Endothelial cell of umbilical vein (primary cell): ENCODE data around the gene RASGEF1C. TPM values are rescaled to one million over a fixed set of nuclear protein-coding genes. Genes with fewer than 3 reads are reported as not detected.

Experiments used
- BruUV-seq: library from RNA; stranded (reverse); fragments of 400-500 nt; replicated peaks from 2 replicates; lab custom pipeline; 2021; lab: Mats Ljungman, UMichigan
- CTCF ChIA-PET: fragments of 300-600, 350-600 bp; sonication (Branson Sonifier 250); formaldehyde crosslinking; loops from one replicate; lab custom pipeline; 2021; ENCODE audit warnings: antibody characterized with exemption, inconsistent platforms; lab: Charles Lee
- POLR2A ChIA-PET: fragments of 300-600, 350-600 bp; sonication (Branson Sonifier 250); formaldehyde crosslinking; loops from one replicate; lab custom pipeline; 2021; ENCODE audit warnings: antibody characterized with exemption, inconsistent platforms; lab: Charles Lee
- DNase-seq: peaks from one replicate; pipeline ENCODE4 v3.0.0-alpha.2; 2011; ENCODE audit warnings: low read depth, low spot score
- FAIRE-seq: peaks from 2 replicates; lab custom pipeline; 2011; peaks lifted over from hg19 to GRCh38; lab: Jason Lieb, UNC
- H2AFZ ChIP-seq: 2 replicates; pipeline ENCODE4 v1.6.0; 2012; ENCODE audit warnings: low read depth, low read length, control low read depth, inconsistent platforms
- H3K27ac ChIP-seq: 2 replicates; pipeline ENCODE4 v1.5.1; 2011; ENCODE audit warnings: low read depth, mild to moderate bottlenecking, control low read depth, low read length, moderate library complexity; ENCODE audit not compliant: insufficient read depth
- H3K27me3 ChIP-seq, 2 experiments: 2 replicates each; pipeline versions ENCODE4 v1.6.0 to v1.6.1; 2011; ENCODE audit warnings: low read length in 2 of 2, mixed read lengths in 1 of 2; ENCODE audit not compliant: control insufficient read depth in 2 of 2, insufficient read depth in 2 of 2
- H3K36me3 ChIP-seq, 2 experiments: 2 replicates in 1 of 2; 3 replicates in 1 of 2; pipeline ENCODE4 v1.5.1; 2011; ENCODE audit warnings: low read length in 2 of 2, mild to moderate bottlenecking in 1 of 2, moderate library complexity in 1 of 2; ENCODE audit not compliant: control insufficient read depth in 2 of 2, insufficient read depth in 2 of 2; ENCODE audit errors: extremely low read depth in 1 of 2
- H3K4me1 ChIP-seq: 3 replicates; pipeline ENCODE4 v1.5.1; 2011; ENCODE audit warnings: mild to moderate bottlenecking, low read length; ENCODE audit not compliant: control insufficient read depth, insufficient read depth; ENCODE audit errors: extremely low read depth
- H3K4me2 ChIP-seq: 2 replicates; pipeline ENCODE4 v1.6.1; 2011; ENCODE audit warnings: low read length, control low read depth, mixed read lengths; ENCODE audit not compliant: insufficient read depth
- H3K4me3 ChIP-seq, 3 experiments: fragments of 200-600 bp in 1 of 3; sonication (generic), shearing (Covaris generic) in 1 of 3; replicated peaks in 1 of 3; 2 replicates each; pipeline ENCODE4 v1.5.1; 2011 to 2016; ENCODE audit warnings: control low read depth in 3 of 3, low read length in 3 of 3, mild to moderate bottlenecking in 2 of 3, inconsistent platforms in 1 of 3, low read depth in 1 of 3, moderate library complexity in 1 of 3; ENCODE audit not compliant: insufficient read depth in 1 of 3
- H3K79me2 ChIP-seq: 2 replicates; pipeline ENCODE4 v1.6.0; 2012; ENCODE audit warnings: low read length, inconsistent platforms; ENCODE audit not compliant: control insufficient read depth, insufficient read depth
- H3K9ac ChIP-seq: replicated peaks from 2 replicates; pipeline ENCODE3; 2011; ENCODE audit warnings: low read length, control low read depth; ENCODE audit not compliant: insufficient read depth; ENCODE audit errors: extremely low read depth
- H3K9me1 ChIP-seq: replicated peaks from 3 replicates; pipeline ENCODE4 v1.6.0; 2011; ENCODE audit warnings: mild to moderate bottlenecking, low read length; ENCODE audit not compliant: control insufficient read depth, insufficient read depth; ENCODE audit errors: extremely low read depth
- H3K9me3 ChIP-seq: replicated peaks from 2 replicates; pipeline ENCODE4 v1.5.1; 2012; ENCODE audit warnings: low read length, inconsistent platforms; ENCODE audit not compliant: control insufficient read depth, insufficient read depth
- H4K20me1 ChIP-seq: replicated peaks from 2 replicates; pipeline ENCODE3; 2011; ENCODE audit warnings: mild to moderate bottlenecking, low read length; ENCODE audit not compliant: control insufficient read depth, insufficient read depth; ENCODE audit errors: extremely low read depth
- CTCF ChIP-seq, 2 donors: IDR thresholded peaks; 1 replicate in 1 of 2; 2 replicates in 1 of 2; pipeline ENCODE4 v1.5.1; 2011; ENCODE audit warnings: low read length in 2 of 2, mild to moderate bottlenecking in 2 of 2, moderate library complexity in 2 of 2, control low read depth in 1 of 2, inconsistent platforms in 1 of 2, low read depth in 1 of 2; ENCODE audit not compliant: insufficient read depth in 1 of 2; ENCODE audit errors: extremely low read depth in 1 of 2
- EZH2 ChIP-seq: IDR thresholded peaks from 2 replicates; pipeline ENCODE4 v1.6.1; 2012; ENCODE audit warnings: borderline replicate concordance, low read depth, mild to moderate bottlenecking, moderate library complexity, low read length, inconsistent platforms; ENCODE audit not compliant: severe bottlenecking
- FOS ChIP-seq: IDR thresholded peaks from 2 replicates; pipeline ENCODE4 v1.6.1; 2011; ENCODE audit warnings: mild to moderate bottlenecking, low read length, moderate library complexity, borderline replicate concordance; ENCODE audit not compliant: insufficient read depth
- JUN ChIP-seq: IDR thresholded peaks from 2 replicates; pipeline ENCODE4 v1.6.1; 2011; ENCODE audit warnings: borderline replicate concordance, low read depth; ENCODE audit not compliant: insufficient read length, insufficient read depth
- MYC ChIP-seq: IDR thresholded peaks from one replicate; pipeline ENCODE4 v1.6.1; 2011; ENCODE audit warnings: mild to moderate bottlenecking, low read depth, low read length
- POLR2A ChIP-seq: IDR thresholded peaks from 2 replicates; pipeline ENCODE4 v1.6.1; 2012; ENCODE audit warnings: low read depth, mild to moderate bottlenecking, control low read depth, low read length
- POLR2AphosphoS5 ChIP-seq: IDR thresholded peaks from 2 replicates; pipeline ENCODE4 v1.6.1; 2012; ENCODE audit warnings: low read depth, mild to moderate bottlenecking, control low read depth, low read length, moderate library complexity; ENCODE audit not compliant: insufficient read depth
- dilution Hi-C: fragments of 300-500 bp; cut with MboI; formaldehyde crosslinking; loops from one replicate; pipeline ENCODE4 v1.15.0; 2019; ENCODE audit warnings: low sequenced_read_pairs; ENCODE audit not compliant: extremely low pct_ligation_motif_present
- intact Hi-C: fragments of 100-400 bp; cut with micrococcal nuclease; formaldehyde crosslinking; loops from one replicate; pipeline ENCODE4 v1.10.0; 2022
- polyA plus RNA-seq, 4 experiments: library from polyadenylated mRNA; depleted of rRNA in 3 of 4; stranded (reverse) in 3 of 4; unstranded in 1 of 4; fragments of >200 nt; gene quantifications; 2 replicates each; pipeline versions ENCODE4 v1.2.1 to v1.2.3, GENCODE V29; 2011 to 2012; ENCODE audit warnings: missing spikeins in 1 of 4
- total RNA-seq: library from RNA; stranded (reverse); gene quantifications from 2 replicates; pipeline ENCODE4 v1.2.3, GENCODE V29; 2021

Gene RASGEF1C
- total and polyA plus RNA-seq, 2 donors (not counting 3 experiments of a cell fraction or from before 2014, with no cell fraction given) = not detected

DNA sequence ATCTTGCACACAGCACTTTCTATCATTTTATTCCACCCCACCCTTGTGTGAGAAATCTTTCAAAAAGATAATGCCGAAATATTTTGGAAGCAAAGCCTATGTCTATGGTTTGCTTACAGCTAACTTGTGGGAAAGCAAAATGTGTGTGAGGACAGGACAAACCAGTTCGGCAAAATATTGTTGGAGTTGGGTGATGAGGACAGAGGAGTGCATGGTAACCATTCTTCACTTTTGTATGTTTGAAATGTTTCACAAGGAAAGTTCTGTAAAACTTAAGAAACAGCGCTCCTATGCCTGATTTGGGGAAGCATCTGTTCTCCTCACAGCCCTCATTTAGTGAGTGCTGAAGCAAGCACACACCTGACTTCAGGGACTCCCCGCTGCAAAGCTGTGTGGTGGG lies 75.5 kb downstream of the RASGEF1C start:
- ChIA-PET CTCF (interaction anchor here (0.9 to 1.6 kb wide), 2 partner anchors 76 to 195 kb away, joined by 3 to 5 read pairs; partner anchors contain the start of gene RASGEF1C), POLR2A (interaction anchor here (0.6 kb wide), 1 partner anchor 45 kb away, joined by 3 read pairs; no protein-coding TSS in a partner anchor)
- intact Hi-C loops (no loop called here), dilution Hi-C loops (no loop called here)
- no peak overlapping the region for H3K27ac ChIP-seq
- no peak overlapping the region for H3K4me2 ChIP-seq
- TF ChIP-seq MYC (no peak), CTCF (IDR thresholded peaks at IDR 0.05; ENCODE audit: extremely low read depth in 1 of 2, insufficient read depth in 1 of 2, low read depth in 1 of 2, low read length in 2 of 2) (no peak), FOS (no peak), POLR2AphosphoS5 (no peak), POLR2A (no peak), EZH2 (no peak), JUN (no peak)
- H3K4me3 ChIP-seq = no peak overlapping the region
- no peaks in the 10 kb centered on the region for H3K79me2 ChIP-seq
- H2AFZ ChIP-seq = no peak overlapping the region
- no peak overlapping the region for H3K9ac ChIP-seq
- H4K20me1 ChIP-seq = no peaks in the 10 kb centered on the region
- no peaks in the 10 kb centered on the region for H3K36me3 ChIP-seq
- no peaks in the 10 kb centered on the region for H3K27me3 ChIP-seq
- H3K9me3 ChIP-seq = no peaks in the 10 kb centered on the region
- no peaks in the 10 kb centered on the region for H3K4me1 ChIP-seq
- DNase-seq (no peak), FAIRE-seq (no peak)
- no TSS peak for BruUV-seq
- H3K9me1 ChIP-seq = no peaks in the 10 kb centered on the region
